Activated T-cell treated with anti-CD3 and anti-CD28 coated beads, Interleukin-2, amount 50 U/mL, for 1 hour (primary cell): Measurements from ENCODE around the gene CALML3.
"Not testable (repeated sequence)": the region's sequence is repeated elsewhere in the genome, so short reads cannot be mapped to it uniquely, and the experiment has no call there.

Source experiments
- DNase-seq: peaks from one replicate; pipeline ENCODE4 v3.0.0-alpha.2; 2020

The CALML3 gene

DNA sequence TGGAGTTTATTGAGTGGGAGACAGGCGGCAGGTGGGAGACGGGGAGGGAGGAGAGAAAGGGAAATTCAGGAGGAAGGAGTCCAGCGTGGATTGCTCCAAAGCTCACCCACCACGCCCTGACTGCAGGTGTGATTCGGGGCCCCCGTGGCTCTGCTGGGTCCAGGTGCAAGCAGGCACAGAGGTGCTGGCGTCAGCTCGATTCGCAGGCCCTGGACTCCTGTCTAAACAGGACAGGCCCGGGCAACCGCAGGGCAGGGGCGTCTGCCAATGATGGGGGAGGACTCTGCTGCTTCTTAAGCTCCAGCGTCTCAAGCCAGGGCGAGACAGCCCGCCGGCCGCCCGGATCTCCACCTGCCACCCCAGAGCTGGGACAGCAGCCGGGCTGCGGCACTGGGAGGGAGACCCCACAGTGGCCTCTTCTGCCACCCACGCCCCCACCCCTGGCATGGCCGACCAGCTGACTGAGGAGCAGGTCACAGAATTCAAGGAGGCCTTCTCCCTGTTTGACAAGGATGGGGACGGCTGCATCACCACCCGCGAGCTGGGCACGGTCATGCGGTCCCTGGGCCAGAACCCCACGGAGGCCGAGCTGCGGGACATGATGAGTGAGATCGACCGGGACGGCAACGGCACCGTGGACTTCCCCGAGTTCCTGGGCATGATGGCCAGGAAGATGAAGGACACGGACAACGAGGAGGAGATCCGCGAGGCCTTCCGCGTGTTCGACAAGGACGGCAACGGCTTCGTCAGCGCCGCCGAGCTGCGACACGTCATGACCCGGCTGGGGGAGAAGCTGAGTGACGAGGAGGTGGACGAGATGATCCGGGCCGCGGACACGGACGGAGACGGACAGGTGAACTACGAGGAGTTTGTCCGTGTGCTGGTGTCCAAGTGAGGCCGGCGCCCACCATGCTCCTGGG is at the start of gene CALML3:
Gene CALML3, plus strand, starts transcription at position 321 of the 920 bp plus-strand sequence. Its CDS starts 125 bp downstream, at position 446.
- DNase-seq = no peak

DNA sequence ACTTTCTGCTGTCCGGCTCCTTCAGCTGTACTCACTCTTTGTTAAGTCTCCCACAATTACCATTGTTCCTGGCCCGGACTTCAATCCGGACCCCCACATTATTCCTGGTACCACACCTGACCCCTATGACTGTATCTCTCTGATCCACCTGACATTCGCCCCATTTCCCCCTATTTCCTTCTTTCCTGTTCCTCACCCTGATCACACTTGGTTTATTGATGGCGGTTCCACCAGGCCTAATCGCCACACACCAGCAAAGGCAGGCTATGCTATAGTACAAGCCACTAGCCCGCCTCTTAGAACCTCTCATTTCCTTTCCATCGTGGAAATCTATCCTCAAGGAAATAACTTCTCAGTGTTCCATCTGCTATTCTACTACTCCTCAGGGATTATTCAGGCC is 49.7 kb upstream of the CALML3 start:
- not testable (repeated sequence) for DNase-seq

DNA sequence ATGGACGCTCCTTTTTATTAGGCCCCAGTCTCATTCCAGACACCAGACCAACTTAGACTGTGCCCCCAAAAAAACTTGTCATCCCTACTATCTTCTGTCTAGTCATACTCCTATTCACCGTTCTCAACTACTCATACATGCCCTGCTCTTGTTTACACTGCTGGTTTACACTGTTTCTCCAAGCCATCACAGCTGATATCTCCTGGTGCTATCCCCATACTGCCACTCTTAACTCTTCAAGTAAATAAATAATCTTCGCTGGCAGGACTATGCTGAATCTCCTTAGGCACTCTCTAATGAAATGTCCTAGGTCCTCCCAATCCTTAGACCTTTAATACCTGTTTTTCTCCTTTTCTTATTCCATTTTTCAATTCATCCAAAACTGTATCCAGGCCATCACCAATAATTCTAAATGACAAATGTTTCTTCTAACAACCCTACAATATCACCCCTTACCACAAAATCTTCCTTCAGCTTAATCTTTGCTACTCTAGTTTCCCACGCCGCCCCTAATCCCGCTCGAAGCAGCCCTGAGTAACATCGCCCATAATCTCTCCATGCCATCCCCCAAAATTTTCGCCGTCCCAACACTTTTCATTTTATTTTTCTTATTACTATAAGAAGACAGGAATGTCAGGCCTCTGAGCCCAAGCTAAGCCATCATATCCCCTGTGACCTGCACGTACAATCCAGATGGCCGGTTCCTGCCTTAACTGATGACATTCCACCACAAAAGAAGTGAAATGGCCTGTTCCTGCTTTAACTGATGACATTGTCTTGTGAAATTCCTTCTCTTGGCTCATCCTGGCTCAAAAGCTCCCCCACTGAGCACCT is 48.6 kb upstream of the CALML3 start:
- not testable (repeated sequence) for DNase-seq

DNA sequence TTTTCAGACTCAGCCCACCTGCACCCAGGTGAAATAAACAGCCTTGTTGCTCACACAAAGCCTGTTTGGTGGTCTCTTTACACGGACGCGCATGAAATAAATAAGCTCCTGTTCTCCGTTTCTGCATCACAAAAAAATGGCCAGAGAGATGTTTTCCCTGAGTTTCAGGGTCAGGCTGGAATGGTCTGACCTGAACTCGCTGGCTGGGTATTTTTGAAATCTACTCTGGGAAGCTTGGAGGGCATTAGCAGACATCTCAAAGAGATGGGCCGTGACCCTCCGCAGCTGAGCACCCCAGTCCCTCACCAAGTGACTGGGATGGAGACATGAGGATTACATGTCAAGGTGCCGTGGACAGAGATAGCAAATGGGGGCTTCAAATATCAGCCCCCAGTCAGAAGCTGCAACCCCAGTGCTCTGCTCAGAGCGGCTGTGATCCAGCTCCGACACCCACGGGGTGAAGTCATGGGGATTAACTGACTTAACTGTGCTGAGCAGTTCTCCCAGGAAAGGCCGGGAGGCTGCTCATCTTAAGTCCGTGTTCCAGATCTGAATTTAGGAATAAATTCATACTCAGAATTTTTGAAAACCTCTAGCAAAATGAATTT is 47.7 kb upstream of the CALML3 start:
- DNase-seq = no peak

DNA sequence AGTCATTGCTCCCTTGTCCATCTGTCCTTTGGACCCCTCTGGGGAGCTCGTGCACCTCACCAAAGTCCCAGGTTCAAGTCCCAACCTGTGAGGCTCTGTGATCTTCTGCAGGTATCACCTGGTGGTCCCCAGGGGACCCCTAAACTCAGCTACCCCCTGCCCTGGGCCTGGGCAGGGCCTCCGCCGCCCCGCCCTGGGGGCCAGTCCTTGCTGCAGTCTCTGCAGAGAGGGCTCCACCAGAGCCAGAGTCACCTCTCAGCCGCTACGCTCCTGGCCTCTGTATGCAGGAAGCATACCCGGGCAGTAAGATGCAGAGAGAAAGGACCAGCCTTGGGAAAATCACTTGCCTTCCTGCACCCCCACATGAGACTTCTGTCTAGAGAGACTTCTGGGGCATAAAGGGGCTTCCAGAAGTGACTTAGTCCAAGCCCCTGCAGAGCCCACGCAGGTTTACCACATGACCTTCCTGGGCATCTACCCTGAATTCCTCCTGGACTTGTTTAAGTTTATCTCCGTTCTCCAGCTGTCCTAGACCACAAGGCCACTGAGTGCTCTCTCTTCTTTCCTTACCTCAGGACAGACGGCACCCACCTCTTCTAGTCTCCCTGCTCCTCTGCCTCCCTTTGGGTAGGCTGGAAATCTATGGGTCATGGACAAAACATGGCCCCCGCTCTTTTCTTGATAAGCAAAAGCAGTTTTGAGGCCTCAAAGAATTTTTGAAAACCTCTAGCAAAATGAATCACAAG is 46.6 kb upstream of the CALML3 start:
- DNase-seq = no peak

DNA sequence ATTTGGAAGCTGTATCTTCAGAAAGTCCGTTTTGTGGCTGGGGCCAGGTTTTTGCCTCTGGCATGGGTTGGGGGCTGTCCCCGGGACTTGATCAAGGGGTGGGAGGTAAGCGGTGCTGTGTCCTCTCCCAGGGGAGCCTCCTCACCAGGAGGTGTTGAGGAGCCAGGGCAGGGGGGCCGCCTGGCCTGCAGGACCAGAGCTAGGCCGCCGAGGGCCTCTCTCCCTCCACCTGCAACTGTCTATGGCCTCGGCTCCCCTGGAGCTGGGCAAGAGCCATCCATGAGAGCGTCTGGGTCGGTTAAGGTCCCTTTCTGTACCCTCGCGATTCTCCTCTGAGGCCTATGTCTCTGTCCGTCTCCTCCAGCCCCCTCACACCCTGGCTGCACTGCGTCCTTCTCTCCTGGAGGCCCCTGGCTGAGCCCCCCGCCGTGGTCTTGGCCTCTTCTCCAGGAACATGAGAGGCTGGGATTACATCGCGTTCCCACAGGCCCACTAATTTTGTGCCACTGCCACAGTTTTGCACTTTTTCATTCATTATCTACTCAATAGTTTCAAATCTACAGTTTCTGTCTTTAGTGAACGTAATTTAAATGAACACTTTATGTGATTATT is 46.0 kb upstream of the CALML3 start:
- DNase-seq = no peak

DNA sequence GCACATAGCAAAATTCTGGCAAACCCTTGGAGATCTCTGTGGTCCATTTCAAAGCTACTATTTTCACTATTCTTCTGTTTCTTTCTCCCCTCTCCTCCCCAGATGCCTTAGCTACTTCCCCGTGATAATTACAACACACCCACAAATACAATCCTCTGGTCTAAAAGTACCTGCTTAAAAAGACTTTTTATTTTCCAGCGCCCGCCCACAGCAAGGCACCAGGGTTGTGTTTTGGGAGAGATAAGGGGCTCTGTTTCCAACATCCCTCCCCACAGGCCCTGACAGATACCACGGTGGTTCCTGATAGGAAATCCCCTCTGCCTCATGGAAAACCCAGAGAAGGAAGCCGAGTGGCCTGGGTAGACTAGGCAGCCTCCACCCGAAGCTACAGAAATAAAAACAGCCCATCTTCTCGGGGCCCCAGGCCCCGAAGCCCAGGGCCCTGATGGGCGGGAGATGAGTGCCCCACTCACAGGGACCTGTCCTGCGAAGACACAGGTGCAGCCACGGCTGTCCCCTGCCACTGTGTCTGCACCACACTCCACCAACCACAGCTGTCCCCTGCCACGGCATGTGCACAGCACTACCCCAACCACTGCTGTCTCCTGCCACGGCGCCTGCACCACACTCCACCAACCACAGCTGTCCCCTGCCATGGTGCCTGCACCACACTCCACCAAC is 45.1 kb upstream of the CALML3 start:
- DNase-seq = no peak

DNA sequence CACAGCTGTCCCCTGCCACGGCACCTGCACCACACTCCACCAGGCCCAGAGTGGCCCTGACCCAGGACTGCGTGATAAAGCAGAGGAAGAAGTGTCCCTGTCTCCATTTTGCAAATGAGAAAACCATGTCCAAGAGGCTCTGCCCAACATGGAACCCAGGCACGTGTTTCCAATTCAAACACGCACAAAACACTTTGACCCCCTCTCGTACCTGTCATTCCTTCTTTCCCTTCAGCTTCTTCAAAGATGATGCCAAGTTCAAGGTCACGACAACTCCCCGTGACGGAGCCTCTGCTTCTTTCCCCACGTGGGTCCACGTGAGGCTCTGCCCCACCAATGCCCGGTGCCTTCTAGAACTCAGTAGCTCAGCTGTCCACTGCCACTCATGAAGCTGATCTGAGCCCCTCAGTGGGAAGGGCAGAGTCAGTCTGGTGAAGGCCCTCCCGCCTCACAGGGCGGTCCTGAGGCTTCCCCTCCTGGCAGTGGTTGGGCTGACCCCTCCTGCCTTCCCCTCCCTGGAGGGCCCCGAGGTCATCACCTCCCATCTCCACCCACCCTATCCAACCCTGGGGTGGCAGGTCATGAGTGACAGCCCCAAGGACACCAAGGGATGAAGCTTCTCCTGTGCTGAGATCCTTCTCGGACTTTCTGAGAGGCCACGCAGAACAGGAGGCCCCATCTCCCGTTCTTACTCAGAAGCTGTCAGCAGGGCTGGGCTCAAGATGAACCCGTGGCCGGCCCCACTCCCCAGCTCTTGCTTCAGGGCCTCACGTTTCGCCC is 44.4 kb upstream of the CALML3 start:
- DNase-seq = no peak

DNA sequence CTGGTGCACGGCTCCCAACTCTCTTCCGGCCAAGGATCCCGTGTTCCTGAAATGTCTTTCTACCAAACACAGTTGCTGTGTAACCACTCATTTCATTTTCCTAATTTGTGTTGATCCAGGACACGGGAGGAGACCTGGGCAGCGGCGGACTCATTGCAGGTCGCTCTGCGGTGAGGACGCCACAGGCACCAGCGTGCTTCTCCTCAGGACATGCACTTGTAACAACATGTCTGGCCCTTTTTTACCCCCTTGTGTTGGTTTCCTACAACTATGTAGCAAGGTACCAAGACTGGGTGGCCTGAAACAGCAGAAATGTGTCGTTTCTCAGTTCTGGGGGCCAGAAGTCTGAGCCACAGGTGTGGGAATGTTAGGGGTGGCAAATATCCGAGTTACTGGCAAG is 43.6 kb upstream of the CALML3 start:
- no peak for DNase-seq

DNA sequence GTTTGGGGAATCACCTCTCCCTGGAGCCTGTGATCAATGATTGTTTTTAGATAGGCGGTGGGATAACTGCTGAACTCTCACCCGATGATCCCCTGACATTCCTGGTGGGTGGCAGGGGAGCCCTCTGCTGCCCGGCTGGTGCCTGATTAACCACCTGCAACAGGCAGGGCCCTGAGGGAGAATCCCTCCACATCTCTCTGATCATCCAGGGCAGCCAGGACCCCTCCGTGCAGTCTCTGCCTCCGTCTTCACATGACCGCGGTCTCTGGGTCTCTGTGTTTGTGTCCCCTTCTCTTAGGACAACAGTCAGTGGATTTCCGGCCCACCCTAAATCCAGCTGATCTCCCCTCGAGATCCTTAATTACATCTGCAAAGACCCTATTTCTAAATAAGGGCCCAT is 42.7 kb upstream of the CALML3 start:
- no peak for DNase-seq

DNA sequence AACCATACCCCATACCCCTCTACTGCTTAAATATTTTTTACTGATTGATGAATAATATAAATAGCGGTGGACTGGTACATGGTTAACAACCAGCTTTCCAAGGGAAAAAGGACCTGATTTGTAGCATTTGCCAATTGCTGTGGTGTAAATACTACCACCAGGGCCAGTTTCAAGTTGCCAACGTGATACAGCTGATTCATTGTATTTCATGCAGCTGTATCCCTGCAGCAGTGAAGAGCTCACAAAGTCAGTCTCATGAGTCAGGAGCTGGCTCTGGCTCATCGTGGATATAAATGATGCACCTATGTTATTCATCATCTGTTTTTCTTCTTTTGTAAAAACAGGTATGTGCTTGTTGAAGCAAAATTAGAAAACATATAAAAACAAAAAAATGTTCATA is 40.6 kb upstream of the CALML3 start:
- no peak for DNase-seq

DNA sequence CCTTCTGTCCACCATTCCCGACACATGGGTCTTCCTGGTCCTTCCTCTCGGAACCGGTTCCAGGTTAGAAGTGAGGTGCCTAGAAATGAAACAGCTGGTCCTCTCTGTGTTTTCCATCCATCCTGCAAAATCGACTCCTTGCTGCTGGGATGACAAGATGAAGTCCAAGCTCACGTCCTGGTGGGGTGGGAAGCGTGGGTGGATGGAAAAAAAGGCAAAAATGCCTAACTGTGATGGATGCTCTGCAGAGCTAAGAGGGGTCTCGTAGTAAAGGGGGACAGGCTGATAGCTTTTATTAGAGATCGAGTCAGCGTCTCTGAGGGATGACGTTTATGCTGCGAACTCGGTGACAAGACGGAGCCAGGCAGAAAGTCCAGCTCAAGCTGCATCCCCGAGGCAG is 39.5 kb upstream of the CALML3 start:
- DNase-seq = no peak

DNA sequence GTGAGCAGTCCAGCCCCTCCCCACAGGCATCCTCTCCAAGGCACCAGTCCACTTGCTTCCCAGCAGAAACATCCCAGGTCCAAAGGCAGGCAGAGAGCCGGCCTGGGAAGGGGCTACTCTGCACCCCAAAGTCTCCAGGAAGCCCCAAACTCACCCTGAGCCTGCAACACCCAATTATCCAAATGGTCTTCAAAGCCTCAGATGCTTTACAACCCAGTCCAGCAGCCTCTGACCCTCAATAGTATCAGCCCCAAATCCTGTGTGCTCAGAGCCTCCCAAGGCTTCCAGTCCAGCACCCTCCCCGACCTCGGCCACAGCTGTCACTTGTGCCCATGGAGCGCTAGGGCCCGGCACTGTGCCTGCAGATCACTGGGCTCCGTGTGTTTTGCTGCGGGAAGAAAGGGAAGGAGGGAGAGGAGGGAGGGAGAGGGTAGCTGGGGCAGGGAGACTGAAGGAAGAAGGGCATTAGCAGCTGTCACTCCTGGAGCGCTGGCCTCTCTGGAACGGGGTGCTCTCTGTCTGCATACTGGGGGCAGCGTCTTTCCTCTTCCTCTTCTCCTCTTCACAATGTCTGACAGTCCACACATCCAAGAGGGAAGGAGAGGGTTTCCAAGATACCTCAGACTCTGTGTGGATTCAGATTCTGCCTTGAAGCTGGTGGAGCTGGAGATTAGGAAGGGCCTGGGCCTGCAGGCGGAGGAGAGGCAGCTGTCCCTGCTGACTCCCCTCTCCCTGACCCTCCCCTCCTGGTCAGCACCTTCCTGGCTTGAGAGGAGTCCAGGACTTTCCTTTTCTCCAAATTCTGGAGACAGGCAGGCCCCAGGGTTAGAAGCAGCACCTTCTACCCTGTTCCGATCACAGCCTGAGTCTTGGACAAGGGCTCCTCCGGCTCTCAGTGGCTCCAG is 38.6 kb upstream of the CALML3 start:
- no peak for DNase-seq

DNA sequence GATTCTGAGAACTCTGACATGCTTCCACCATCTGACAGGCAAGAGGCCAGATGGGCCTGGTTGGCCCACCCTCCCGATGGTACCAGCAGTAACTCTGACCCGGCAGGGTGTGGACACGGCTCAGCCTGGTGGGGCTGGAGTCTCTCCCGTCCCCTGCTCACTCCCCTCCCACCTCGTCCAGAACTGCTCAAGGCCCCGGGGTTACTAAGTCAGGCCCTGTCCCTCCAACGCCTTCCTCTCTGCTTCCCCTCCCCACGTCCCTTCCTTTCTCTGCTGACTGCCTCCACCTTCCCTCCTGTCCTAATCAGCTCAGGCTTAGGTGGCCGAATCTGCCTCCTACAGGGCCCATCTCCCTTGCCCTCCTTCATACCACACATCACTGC is 37.9 kb upstream of the CALML3 start:
- DNase-seq = no peak

DNA sequence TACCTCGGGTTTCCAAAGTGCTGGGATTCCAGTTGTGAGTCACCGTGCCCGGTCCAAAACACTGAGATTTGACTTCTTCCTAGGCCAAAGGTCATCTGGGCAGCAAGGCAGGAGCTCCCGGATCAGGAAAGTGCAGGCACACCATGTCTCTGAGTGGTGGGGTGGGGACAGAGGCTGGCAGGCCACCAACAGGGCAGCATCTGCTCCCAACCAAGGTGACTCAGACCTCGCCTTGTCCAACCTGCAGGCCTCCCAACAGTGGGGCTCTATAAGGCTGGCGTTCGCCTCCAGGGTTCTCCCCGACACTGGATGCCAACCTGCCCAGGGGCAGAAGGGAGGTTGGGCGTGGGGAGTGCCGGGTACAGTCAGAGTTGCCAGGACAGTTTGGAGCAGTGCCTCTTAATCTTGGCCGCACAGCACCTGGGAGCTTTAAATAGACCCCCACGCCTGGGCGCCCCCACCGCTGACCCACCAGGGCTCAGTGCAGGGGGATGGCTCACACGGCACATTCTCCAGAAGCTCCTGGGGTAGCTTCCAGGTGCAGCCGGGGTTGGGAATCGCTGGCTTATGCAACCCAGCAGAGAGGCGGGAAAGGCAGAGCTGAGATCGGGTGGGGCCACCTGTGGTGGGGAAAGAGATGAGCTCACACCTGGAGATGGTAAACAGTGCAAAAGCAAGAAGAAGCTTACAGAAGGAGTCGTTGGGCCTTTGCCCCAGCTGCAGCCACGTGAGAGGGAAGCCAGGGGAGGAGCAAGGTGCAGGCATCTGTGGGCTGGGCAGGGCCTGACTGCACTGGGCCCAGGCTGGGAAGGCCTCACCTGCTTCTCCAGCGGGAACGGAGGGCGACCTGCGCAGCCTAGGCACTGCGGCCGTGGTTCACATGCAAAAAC is 36.2 kb upstream of the CALML3 start:
- DNase-seq = no peak

DNA sequence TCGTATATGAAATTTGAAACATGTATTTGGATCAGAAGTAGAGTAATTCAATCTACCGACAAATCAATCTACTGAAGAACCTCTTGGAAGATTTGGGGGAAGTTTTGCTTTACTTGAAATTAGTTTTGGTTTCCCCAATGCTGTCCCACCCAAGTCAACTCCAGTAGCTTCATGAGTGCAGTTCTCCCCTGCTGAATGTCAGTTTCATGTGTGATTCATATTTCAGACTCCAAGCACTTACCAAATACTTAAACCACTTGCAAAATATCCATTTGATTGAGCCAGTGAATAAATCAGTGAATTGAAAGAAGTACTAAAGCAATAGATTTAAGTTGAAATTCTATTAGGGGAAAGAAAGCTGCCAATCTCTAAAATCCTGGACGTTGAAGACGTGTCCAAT is 34.7 kb upstream of the CALML3 start:
- DNase-seq = no peak

DNA sequence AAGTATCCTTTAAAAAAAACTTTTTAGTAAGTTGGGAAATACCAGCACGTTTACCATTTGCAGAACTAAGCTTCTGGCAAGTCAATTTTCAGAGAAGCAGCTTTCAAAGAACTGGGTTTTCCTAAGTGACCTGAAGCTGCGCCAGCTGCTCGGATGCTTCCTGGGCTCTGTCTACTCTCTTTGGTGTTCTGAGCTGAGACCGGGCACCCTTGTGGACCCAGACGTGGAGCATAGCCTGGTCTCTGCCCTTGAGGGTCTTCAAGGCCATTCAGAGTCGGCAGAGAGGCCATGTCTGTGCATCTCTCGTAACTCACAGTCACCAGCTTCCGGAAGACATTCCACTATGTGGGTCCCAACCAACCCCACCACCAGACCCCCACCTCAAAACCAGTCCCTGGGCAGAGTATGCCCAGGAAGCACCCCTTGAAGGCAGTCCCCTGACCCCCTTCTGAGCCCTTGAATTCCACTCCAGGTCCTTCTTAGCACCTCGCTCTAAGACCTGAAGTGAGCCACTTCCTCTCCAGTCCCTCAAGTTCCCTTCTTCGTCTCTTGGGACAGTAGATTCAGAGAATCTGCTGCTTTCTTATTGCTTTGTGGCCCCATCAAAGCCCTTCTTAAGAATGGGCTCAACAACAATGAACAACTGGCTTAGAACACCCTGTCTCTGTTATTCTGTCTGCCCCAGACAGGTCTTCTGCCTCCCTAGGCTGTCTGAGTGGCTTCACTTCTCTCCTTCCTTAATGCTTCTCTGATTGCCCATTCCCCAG is 33.9 kb upstream of the CALML3 start:
- DNase-seq = no peak

DNA sequence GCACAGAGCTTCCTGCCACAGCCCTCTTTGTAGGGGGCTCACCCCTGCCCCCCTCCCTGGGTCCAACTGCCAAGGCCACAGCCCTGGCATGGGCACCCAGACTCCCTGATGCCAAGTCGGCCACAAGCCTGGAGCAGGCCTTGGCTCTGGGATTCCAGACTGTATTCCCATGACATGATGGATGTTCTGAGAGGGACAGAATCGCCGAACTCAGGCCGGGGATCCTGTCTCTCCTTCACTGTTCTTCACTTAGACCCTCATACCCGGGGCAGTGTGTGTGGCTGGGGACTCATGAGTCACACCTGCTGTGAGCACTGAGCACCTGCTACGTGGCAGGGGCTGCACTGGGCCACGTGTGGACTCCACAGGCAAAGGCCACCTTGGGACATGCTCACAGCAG is 33.3 kb upstream of the CALML3 start:
- DNase-seq = no peak
